Endothelial cell of umbilical vein (primary cell): ENCODE measurements around the gene ATL1. TPM values are rescaled to one million over a fixed set of nuclear protein-coding genes. Genes with fewer than 3 reads are reported as not detected.

Source experiments
- BruUV-seq: library from RNA; stranded (reverse); fragments of 400-500 nt; replicated peaks from 2 replicates; lab custom pipeline; 2021; lab: Mats Ljungman, UMichigan
- CTCF ChIA-PET: fragments of 300-600, 350-600 bp; sonication (Branson Sonifier 250); formaldehyde crosslinking; loops from one replicate; lab custom pipeline; 2021; ENCODE audit warnings: antibody characterized with exemption, inconsistent platforms; lab: Charles Lee
- POLR2A ChIA-PET: fragments of 300-600, 350-600 bp; sonication (Branson Sonifier 250); formaldehyde crosslinking; loops from one replicate; lab custom pipeline; 2021; ENCODE audit warnings: antibody characterized with exemption, inconsistent platforms; lab: Charles Lee
- DNase-seq: peaks from one replicate; pipeline ENCODE4 v3.0.0-alpha.2; 2011; ENCODE audit warnings: low read depth, low spot score
- FAIRE-seq: peaks from 2 replicates; lab custom pipeline; 2011; peaks lifted over from hg19 to GRCh38; lab: Jason Lieb, UNC
- H2AFZ ChIP-seq: 2 replicates; pipeline ENCODE4 v1.6.0; 2012; ENCODE audit warnings: low read depth, low read length, control low read depth, inconsistent platforms
- H3K27ac ChIP-seq: 2 replicates; pipeline ENCODE4 v1.5.1; 2011; ENCODE audit warnings: low read depth, mild to moderate bottlenecking, control low read depth, low read length, moderate library complexity; ENCODE audit not compliant: insufficient read depth
- H3K27me3 ChIP-seq, 2 experiments: 2 replicates each; pipeline versions ENCODE4 v1.6.0 to v1.6.1; 2011; ENCODE audit warnings: low read length in 2 of 2, mixed read lengths in 1 of 2; ENCODE audit not compliant: control insufficient read depth in 2 of 2, insufficient read depth in 2 of 2
- H3K36me3 ChIP-seq, 2 experiments: 2 replicates in 1 of 2; 3 replicates in 1 of 2; pipeline ENCODE4 v1.5.1; 2011; ENCODE audit warnings: low read length in 2 of 2, mild to moderate bottlenecking in 1 of 2, moderate library complexity in 1 of 2; ENCODE audit not compliant: control insufficient read depth in 2 of 2, insufficient read depth in 2 of 2; ENCODE audit errors: extremely low read depth in 1 of 2
- H3K4me1 ChIP-seq: 3 replicates; pipeline ENCODE4 v1.5.1; 2011; ENCODE audit warnings: mild to moderate bottlenecking, low read length; ENCODE audit not compliant: control insufficient read depth, insufficient read depth; ENCODE audit errors: extremely low read depth
- H3K4me2 ChIP-seq: 2 replicates; pipeline ENCODE4 v1.6.1; 2011; ENCODE audit warnings: low read length, control low read depth, mixed read lengths; ENCODE audit not compliant: insufficient read depth
- H3K4me3 ChIP-seq, 3 experiments: fragments of 200-600 bp in 1 of 3; sonication (generic), shearing (Covaris generic) in 1 of 3; replicated peaks in 1 of 3; 2 replicates each; pipeline ENCODE4 v1.5.1; 2011 to 2016; ENCODE audit warnings: control low read depth in 3 of 3, low read length in 3 of 3, mild to moderate bottlenecking in 2 of 3, inconsistent platforms in 1 of 3, low read depth in 1 of 3, moderate library complexity in 1 of 3; ENCODE audit not compliant: insufficient read depth in 1 of 3
- H3K79me2 ChIP-seq: 2 replicates; pipeline ENCODE4 v1.6.0; 2012; ENCODE audit warnings: low read length, inconsistent platforms; ENCODE audit not compliant: control insufficient read depth, insufficient read depth
- H3K9ac ChIP-seq: replicated peaks from 2 replicates; pipeline ENCODE3; 2011; ENCODE audit warnings: low read length, control low read depth; ENCODE audit not compliant: insufficient read depth; ENCODE audit errors: extremely low read depth
- H3K9me1 ChIP-seq: replicated peaks from 3 replicates; pipeline ENCODE4 v1.6.0; 2011; ENCODE audit warnings: mild to moderate bottlenecking, low read length; ENCODE audit not compliant: control insufficient read depth, insufficient read depth; ENCODE audit errors: extremely low read depth
- H3K9me3 ChIP-seq: replicated peaks from 2 replicates; pipeline ENCODE4 v1.5.1; 2012; ENCODE audit warnings: low read length, inconsistent platforms; ENCODE audit not compliant: control insufficient read depth, insufficient read depth
- H4K20me1 ChIP-seq: replicated peaks from 2 replicates; pipeline ENCODE3; 2011; ENCODE audit warnings: mild to moderate bottlenecking, low read length; ENCODE audit not compliant: control insufficient read depth, insufficient read depth; ENCODE audit errors: extremely low read depth
- CTCF ChIP-seq, 2 donors: IDR thresholded peaks; 1 replicate in 1 of 2; 2 replicates in 1 of 2; pipeline ENCODE4 v1.5.1; 2011; ENCODE audit warnings: low read length in 2 of 2, mild to moderate bottlenecking in 2 of 2, moderate library complexity in 2 of 2, control low read depth in 1 of 2, inconsistent platforms in 1 of 2, low read depth in 1 of 2; ENCODE audit not compliant: insufficient read depth in 1 of 2; ENCODE audit errors: extremely low read depth in 1 of 2
- EZH2 ChIP-seq: IDR thresholded peaks from 2 replicates; pipeline ENCODE4 v1.6.1; 2012; ENCODE audit warnings: borderline replicate concordance, low read depth, mild to moderate bottlenecking, moderate library complexity, low read length, inconsistent platforms; ENCODE audit not compliant: severe bottlenecking
- FOS ChIP-seq: IDR thresholded peaks from 2 replicates; pipeline ENCODE4 v1.6.1; 2011; ENCODE audit warnings: mild to moderate bottlenecking, low read length, moderate library complexity, borderline replicate concordance; ENCODE audit not compliant: insufficient read depth
- GATA2 ChIP-seq: IDR thresholded peaks from 2 replicates; pipeline ENCODE4 v1.7.0; 2011; ENCODE audit warnings: low read depth, mild to moderate bottlenecking, moderate library complexity, mixed read lengths, low read length; ENCODE audit not compliant: insufficient read length, insufficient read depth
- JUN ChIP-seq: IDR thresholded peaks from 2 replicates; pipeline ENCODE4 v1.6.1; 2011; ENCODE audit warnings: borderline replicate concordance, low read depth; ENCODE audit not compliant: insufficient read length, insufficient read depth
- MAX ChIP-seq: IDR thresholded peaks from 2 replicates; pipeline ENCODE4 v1.6.1; 2011; ENCODE audit not compliant: insufficient read depth, insufficient read length
- MYC ChIP-seq: IDR thresholded peaks from one replicate; pipeline ENCODE4 v1.6.1; 2011; ENCODE audit warnings: mild to moderate bottlenecking, low read depth, low read length
- POLR2A ChIP-seq: IDR thresholded peaks from 2 replicates; pipeline ENCODE4 v1.6.1; 2012; ENCODE audit warnings: low read depth, mild to moderate bottlenecking, control low read depth, low read length
- POLR2AphosphoS5 ChIP-seq: IDR thresholded peaks from 2 replicates; pipeline ENCODE4 v1.6.1; 2012; ENCODE audit warnings: low read depth, mild to moderate bottlenecking, control low read depth, low read length, moderate library complexity; ENCODE audit not compliant: insufficient read depth
- dilution Hi-C: fragments of 300-500 bp; cut with MboI; formaldehyde crosslinking; loops from one replicate; pipeline ENCODE4 v1.15.0; 2019; ENCODE audit warnings: low sequenced_read_pairs; ENCODE audit not compliant: extremely low pct_ligation_motif_present
- intact Hi-C: fragments of 100-400 bp; cut with micrococcal nuclease; formaldehyde crosslinking; loops from one replicate; pipeline ENCODE4 v1.10.0; 2022
- polyA plus RNA-seq, 4 experiments: library from polyadenylated mRNA; depleted of rRNA in 3 of 4; stranded (reverse) in 3 of 4; unstranded in 1 of 4; fragments of >200 nt; gene quantifications; 2 replicates each; pipeline versions ENCODE4 v1.2.1 to v1.2.3, GENCODE V29; 2011 to 2012; ENCODE audit warnings: missing spikeins in 1 of 4
- total RNA-seq: library from RNA; stranded (reverse); gene quantifications from 2 replicates; pipeline ENCODE4 v1.2.3, GENCODE V29; 2021

Gene ATL1
- total and polyA plus RNA-seq, 2 donors (not counting 3 experiments of a cell fraction or from before 2014, with no cell fraction given), result 1.1 to 5.1 TPM

DNA sequence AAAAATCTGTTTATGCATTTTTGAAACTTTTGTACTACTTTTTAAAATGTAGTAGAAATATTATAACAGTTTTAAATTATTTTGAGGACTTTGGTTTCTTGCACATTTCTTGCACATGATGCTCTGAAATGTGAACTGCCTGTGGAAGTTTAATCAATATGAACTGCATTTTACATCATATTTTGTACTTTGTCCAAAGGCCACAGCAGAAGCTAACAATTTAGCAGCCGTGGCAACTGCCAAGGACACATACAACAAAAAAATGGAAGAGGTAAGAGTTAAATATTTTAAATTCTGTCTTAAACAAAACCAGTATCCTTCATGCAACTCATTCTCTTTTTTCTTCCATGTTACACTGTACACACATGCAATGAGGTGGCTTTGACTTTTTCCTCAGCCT, 63.0 kb downstream of the ATL1 start:
- intact Hi-C loops (no loop called here), dilution Hi-C loops (no loop called here)
- Histone ChIP-seq H3K9me3 (no peaks in the 10 kb centered on the region), H3K4me1 (peaks cover 5% of the 10 kb centered on the region), H3K27me3 (no peaks in the 10 kb centered on the region), H4K20me1 (no peaks in the 10 kb centered on the region), H3K4me3 (no peak overlapping the region), H2AFZ (no peak overlapping the region), H3K9me1 (no peaks in the 10 kb centered on the region), H3K79me2 (no peaks in the 10 kb centered on the region), H3K36me3 (no peaks in the 10 kb centered on the region), H3K4me2 (no peak overlapping the region), H3K27ac (no peak overlapping the region), H3K9ac (no peak overlapping the region)
- no peak for TF ChIP-seq MYC
- no peak for TF ChIP-seq MAX
- no peak for TF ChIP-seq POLR2A
- no peak for TF ChIP-seq CTCF (IDR thresholded peaks at IDR 0.05; ENCODE audit: extremely low read depth in 1 of 2, insufficient read depth in 1 of 2, low read depth in 1 of 2, low read length in 2 of 2)
- no peak for TF ChIP-seq GATA2
- TF ChIP-seq JUN, result no peak
- no peak for TF ChIP-seq POLR2AphosphoS5
- no peak for TF ChIP-seq FOS
- TF ChIP-seq EZH2, result no peak
- no peak for FAIRE-seq
- ChIA-PET POLR2A (no interaction called here), CTCF (no interaction called here)
- no TSS peak for BruUV-seq
- DNase-seq, result no peak
